SK-N-MC (cell line): ENCODE measurements around the gene ALOX12B.

ENCODE experiments used
- EZH2 ChIP-seq: fragments of 200-600 bp; sonication (generic); IDR thresholded peaks from one replicate; pipeline ENCODE4 v1.6.1; 2017; ENCODE audit warnings: antibody characterized with exemption
- FOXP2 ChIP-seq: optimal IDR thresholded peaks from 2 replicates; pipeline ENCODE3; 2011; ENCODE audit warnings: mild to moderate bottlenecking, moderate library complexity; ENCODE audit not compliant: insufficient read depth; ENCODE audit errors: extremely low read length, control extremely low read depth
- POLR2AphosphoS5 ChIP-seq: IDR thresholded peaks from 2 replicates; pipeline ENCODE4 v1.6.1; 2012; ENCODE audit warnings: mild to moderate bottlenecking, low read depth, low read length, borderline replicate concordance

- TF ChIP-seq POLR2AphosphoS5 (no peak), EZH2 (no peak), FOXP2 (no peak)
Measured at GRCh38 chr17:8056232-8056975, 31.1 kb downstream of the ALOX12B start.
